Right renal pelvis (tissue), 4 donors: ENCODE results near the gene LCN6. TPM values are rescaled to one million over a fixed set of nuclear protein-coding genes. Genes with fewer than 3 reads are reported as not detected.

Experiments
- DNase-seq, 4 donors: peaks; one replicate each; pipeline ENCODE4 v3.0.0-alpha.2; 2013; ENCODE audit warnings: low read depth in 4 of 4, low spot score in 3 of 4, missing footprints in 1 of 4
- polyA plus RNA-seq, 4 donors: library from polyadenylated mRNA; unstranded; fragments of 120-200 nt; gene quantifications; one replicate each; pipeline ENCODE4 v1.2.1, GENCODE V29; 2013; ENCODE audit not compliant: insufficient read length in 4 of 4

Gene LCN6
- polyA plus RNA-seq, 4 donors, result 0.34 TPM; not detected in 3

- DNase-seq, result peak; percentile 72 to 79 (median 74)
Measured at GRCh38 chr9:136728080-136728547, 20.2 kb downstream of the LCN6 start.

- no peak for DNase-seq
Measured at GRCh38 chr9:136726631-136727191, 21.6 kb downstream of the LCN6 start.

- DNase-seq, result no peak
Measured at GRCh38 chr9:136726118-136726517, 22.2 kb downstream of the LCN6 start.

- no peak for DNase-seq
Measured at GRCh38 chr9:136725612-136726011, 22.7 kb downstream of the LCN6 start.

GRCh38 chr9:136724772-136725171, 23.6 kb downstream of the LCN6 start:
- DNase-seq, result no peak

- DNase-seq, result no peak
Measured at GRCh38 chr9:136723989-136724388, 24.3 kb downstream of the LCN6 start.

GRCh38 chr9:136723362-136723976, 24.9 kb downstream of the LCN6 start:
- no peak for DNase-seq

- no peak for DNase-seq
Measured at GRCh38 chr9:136722969-136723356, 25.4 kb downstream of the LCN6 start.

GRCh38 chr9:136722093-136722968, 26.0 kb downstream of the LCN6 start:
- DNase-seq, result no peak

GRCh38 chr9:136721339-136722092, 26.8 kb downstream of the LCN6 start:
- no peak for DNase-seq

GRCh38 chr9:136720898-136721338, 27.4 kb downstream of the LCN6 start:
- DNase-seq, result no peak

GRCh38 chr9:136720251-136720897, 28.0 kb downstream of the LCN6 start:
- DNase-seq, result no peak

- no peak for DNase-seq
Measured at GRCh38 chr9:136719195-136719880, 29.0 kb downstream of the LCN6 start.

GRCh38 chr9:136718345-136719194, 29.8 kb downstream of the LCN6 start:
- DNase-seq, result no peak

- no peak for DNase-seq
Measured at GRCh38 chr9:136717399-136717798, 30.9 kb downstream of the LCN6 start.

- DNase-seq, result no peak
Measured at GRCh38 chr9:136714893-136715274, 33.4 kb downstream of the LCN6 start.

GRCh38 chr9:136714096-136714892, 34.0 kb downstream of the LCN6 start:
- no peak for DNase-seq

GRCh38 chr9:136713550-136713949, 34.8 kb downstream of the LCN6 start:
- DNase-seq, result no peak
